GM19035 (cell line): ENCODE results near the gene PRXL2A.
A peak's percentile ranks its signal among the peaks of the same experiment; 100 is the strongest.

Experiments used
- ATAC-seq: cut with Tn5 transposase; IDR thresholded peaks from one replicate; pipeline ENCODE4 v1.9.1; 2021; ENCODE audit not compliant: unreplicated experiment

Gene PRXL2A

DNA sequence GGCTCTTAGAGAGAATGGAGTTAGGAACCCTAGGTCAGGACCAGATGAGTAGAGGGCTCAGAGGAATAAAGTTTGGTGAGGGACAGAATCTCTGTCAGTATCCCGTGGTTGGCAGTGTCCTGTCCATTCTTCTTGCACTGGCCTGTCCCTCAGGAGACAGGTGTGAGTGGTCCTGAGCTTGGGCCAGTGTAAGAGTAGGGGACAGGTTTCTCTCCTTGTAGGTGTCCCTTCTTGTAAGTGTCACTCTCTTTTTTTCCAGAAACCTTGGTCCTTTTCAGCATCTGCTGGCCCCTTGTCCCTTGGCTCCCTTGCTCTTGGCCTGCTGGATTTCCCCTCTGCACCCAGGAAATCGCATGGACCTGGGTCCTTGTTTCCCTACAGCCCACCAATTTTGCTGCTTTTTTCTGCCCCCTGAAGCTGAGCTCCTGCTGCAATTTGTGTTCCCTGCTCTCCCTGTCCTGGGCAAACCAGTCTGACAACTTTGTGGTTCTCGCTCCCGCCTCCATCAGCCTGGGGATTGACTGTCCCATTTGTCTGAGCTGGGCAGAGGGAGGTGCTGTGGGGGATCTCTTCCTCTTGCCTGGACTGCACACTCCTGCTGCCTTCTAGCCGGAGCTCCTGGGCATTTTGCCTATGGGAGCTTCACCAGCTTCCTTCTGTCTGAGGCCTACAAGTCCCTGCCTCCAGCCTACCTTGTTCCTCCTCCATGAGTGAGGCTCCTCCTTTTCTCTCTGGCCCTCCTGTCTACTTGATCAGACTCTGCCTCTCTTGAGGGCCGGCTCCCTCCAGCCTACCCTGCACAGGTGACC, 52.3 kb downstream of the PRXL2A start:
- no peak for ATAC-seq

DNA sequence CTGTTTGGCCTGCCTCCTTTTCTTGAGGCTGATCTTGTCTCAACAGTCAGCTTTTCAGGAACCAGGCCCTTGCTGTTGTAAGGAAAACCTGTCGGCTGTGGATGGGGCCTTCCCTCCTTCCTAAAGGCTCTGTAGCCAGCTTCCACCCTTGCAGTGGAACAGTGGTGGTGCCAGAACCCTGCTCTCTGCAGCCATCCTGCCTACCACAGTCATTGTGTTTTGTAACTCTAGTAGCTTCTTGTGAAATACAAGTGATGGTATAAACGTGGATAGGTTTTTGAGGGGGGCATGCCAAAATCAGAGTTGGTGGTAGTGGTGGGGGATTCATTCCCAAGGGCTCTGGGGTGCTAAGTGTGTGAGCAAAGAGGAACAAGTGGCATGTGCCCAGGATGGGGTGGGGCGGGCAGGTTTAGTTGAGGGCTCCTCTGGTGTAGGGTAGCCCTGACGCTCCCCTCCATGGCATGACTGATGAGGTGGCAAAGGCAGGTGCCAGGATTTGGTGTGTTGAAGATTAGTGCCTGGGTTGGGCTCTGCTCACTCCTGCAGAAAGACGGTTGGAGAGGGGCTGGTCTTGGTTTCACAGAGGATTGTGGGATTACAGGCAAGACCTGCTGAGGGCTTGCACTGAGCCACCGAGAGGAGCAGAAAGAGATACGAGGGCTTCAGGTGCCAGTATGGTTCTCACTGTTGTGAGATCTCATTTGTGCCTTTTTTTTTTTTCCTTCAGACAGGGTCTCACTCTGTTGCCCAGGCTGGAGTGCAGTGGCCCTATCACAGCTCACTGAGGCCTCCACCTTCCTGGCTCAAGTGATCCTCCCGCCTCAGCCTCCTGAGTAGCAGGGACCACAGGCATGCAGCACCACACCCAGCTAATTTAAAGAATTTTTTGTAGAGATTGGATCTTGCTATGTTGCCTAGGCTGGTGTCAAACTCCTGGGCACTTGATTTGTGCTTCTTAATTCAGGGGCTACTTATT, 53.1 kb downstream of the PRXL2A start:
- ATAC-seq, result no peak

- no peak for ATAC-seq
Observed at GRCh38 chr10:80462299-80462980, 54.1 kb downstream of the PRXL2A start.

DNA sequence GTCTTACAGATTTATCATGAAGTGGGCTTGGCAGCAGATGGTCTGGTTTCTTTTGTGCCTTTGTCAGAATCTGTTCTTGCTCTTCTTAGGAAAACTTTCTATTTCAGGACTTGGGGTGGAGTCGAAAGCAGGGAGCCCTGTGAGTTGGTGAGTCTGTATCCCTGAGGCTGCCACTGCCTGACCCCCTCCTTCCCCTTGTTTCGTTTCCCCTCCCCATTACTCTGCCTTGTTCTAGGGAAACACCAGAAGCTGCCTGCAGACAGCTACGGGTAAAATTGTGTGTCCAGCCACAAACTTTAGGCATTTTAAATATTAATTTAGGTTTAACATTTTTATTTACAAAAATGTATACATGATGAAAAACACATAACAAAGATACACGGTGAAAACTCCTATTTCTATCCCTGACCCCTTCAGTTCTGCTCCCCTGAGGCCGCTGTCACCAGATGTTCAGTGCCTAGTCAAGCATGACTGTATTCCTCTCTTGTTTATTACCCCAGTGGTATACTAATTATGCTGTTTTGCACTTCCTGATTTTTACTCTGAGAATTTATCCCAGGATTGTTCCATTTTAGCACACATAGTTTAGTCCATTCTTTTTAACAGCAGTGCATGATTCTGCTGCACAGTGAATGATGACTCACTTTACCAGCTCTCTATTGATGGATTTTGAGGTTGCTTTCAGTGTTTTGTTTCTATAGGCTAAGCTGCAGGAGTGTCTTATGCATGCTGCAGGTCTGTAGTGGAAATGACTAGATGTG, 54.8 kb downstream of the PRXL2A start:
- ATAC-seq, result no peak

GRCh38 chr10:80463868-80464267, 55.5 kb downstream of the PRXL2A start:
- ATAC-seq, result no peak

GRCh38 chr10:80464557-80465450, 56.5 kb downstream of the PRXL2A start:
- no peak for ATAC-seq

DNA sequence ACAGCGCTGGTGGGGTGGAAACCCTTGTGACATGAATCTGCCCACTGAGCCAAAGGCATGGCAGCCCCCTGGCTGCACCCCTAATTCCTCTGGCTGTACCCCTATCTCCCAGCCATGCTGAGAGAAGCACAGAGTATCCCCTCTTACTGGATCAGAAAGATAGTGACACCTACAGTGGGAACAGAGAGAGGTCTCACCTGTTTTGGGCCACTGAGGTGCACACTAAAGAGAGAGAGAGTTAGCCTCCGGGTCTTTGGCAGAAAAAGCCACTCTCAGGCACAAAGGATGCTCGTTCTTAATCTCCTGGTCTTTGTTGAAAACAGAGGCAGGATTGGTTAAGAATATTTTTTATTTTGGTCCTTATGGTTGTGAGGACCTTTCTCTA, 57.1 kb downstream of the PRXL2A start:
- ATAC-seq, result no peak

DNA sequence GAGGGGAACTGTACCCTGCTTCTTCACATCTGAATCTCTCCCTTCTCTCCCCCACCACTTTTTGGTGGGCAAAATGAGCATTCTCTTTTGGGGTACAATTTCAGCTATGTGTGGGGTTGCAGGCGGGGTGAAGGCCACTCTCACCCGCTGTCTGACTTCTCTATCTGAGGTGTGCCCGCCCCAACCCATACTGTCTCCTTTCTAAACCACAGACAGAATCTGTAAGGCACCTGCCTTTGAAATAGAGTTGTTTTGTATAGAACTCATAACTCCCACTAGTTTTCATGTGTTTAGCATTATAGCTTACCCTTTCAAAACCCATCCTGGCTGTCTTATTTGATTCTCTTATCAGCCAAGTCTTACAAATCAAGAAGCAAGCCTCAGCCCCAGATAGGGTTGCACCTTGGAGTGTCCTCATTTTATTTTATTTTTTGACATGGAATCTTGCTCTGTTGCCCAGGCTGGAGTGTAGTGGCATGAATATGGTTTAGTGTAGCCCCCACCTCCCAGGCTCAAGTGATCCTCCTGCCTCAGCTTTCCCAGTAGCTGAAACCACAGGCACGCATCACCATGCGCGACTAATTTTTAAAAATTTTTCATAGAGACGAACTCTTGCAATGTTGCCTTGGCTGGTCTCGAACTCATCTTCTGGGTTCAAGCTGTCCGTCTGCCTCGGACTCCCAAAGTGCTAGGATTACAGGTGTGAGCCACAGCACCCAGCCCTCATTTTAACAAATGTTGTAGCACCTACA, 57.7 kb downstream of the PRXL2A start:
- peak; percentile 40 for ATAC-seq

DNA sequence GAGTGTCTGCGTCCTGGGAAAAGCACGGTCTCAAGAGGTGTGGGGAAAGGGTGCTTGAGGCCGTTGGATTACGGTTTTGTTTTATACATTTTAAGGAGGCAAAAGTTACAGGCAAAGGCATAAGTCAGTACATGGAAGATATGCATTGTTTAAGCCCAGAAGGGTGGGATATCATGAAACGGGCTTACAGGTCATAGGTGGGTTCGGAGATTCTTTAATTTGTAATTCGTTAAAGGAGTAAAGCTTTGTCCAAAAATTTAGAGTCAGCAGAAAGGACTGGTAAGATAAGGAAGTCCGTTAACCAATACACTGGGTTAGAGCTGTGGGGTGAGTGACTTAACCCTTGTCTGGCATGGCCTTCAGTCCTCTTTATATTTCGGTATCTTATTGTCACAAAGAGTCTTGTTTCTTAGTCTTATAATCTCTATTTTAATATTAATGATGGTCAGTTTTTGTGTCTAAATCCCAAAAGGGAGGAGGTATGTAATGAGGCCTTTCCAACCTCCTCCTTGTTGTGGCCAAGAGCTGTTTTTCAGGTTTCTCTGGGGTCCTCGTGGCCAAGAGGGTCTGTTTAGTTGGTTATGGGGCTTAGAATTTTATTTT, 58.5 kb downstream of the PRXL2A start:
- no peak for ATAC-seq

DNA sequence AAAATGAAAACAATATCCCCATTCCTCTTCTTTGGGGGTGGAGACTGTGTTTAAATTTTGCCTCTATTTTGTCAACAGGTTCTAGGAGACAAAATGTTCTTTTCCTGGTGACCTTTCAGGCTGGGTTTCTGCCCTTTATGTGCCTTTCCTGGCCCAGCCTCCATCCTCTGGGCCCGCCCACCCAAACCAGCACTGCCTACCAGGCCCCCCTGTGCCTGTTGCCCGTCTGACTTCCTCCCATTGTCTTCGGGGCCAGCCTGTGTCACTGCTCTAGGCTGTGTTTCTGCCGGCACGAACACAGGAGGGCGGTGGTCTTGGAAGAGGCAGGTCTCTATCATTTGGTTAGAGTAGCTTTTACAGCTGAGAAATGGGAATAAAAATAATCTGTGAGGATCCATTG, 59.7 kb downstream of the PRXL2A start:
- ATAC-seq, result no peak

- no peak for ATAC-seq
Observed at GRCh38 chr10:80468806-80469421, 60.6 kb downstream of the PRXL2A start.

GRCh38 chr10:80470266-80470665, 61.9 kb downstream of the PRXL2A start:
- ATAC-seq, result no peak

DNA sequence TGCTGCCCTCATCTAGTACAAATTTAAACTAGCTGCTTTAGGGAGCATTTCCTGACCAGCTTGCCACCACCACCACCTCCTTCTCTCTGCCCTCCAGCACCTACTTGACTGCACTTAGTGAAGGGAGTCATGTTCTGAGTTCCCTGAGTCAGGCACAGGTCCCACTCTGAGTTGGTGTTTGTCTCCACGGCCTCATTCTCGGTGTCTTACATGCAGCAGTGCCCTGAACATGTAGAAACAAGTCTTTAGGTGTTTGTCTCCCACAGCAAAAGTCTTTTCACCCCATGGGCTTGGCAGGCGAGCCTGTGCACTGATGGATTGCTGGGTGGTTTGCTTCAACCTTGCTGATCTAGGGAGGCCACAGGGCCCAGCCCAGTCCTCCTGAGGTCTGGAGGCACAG, 62.6 kb downstream of the PRXL2A start:
- no peak for ATAC-seq

- ATAC-seq, result peak; percentile 66
Observed at GRCh38 chr10:80471715-80472233, 63.4 kb downstream of the PRXL2A start.

DNA sequence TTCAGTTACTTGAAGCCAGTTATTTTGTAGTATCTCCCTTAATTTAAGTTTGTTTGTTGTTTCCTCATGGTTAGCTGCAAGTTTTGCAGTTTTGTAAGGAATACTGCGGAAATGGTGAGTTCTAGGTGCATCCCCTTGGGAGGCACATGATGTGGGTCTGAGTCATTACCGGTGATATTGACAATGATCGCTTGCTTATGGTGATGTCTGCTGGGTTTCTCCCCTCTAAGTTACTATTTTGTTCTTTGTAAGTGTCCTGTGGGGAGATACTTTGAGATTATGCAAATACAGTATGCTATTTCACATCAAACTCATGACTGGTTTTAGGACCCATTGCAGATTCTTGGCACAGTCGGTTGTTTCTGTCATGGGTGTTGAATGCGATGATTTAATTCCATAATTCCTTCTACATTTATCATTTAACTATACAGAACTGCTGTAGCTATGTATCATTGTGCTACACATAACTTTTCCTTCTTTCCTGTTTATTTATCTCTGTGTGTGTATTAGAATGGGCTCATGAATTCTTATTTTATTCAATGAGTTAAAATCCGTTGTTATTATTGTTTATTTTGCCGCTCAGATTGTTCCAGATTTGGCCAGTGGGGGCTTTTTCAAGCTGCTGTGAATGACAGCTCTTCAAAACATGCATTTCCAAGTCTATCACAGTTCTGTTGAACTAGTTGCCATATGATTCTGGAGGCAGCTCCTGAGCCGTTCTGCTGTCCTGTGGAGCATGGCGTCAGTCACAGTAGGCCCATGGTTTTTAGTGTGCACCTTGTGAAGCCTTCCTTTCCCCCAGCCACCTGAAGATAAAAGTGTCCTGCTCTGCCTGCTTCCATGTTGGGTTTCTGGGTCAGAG, 64.1 kb downstream of the PRXL2A start:
- peak; percentile 93 for ATAC-seq

GRCh38 chr10:80473096-80473657, 64.8 kb downstream of the PRXL2A start:
- ATAC-seq, result no peak
